Trophoblast cell (in vitro differentiated cells and primary cell): ENCODE results near the gene TUBGCP2.

Experiments used
- DNase-seq, 2 donors: peaks; one replicate each; pipeline ENCODE4 v3.0.0-alpha.2; 2016
- H2AFZ ChIP-seq: 2 replicates; pipeline ENCODE4 v1.6.1; 2013; ENCODE audit warnings: low read length, moderate library complexity, mild to moderate bottlenecking; ENCODE audit not compliant: insufficient read depth, poor library complexity
- H2AK5ac ChIP-seq: 2 replicates; pipeline ENCODE4 v1.6.1; 2013; ENCODE audit warnings: mild to moderate bottlenecking, low read length
- H2BK120ac ChIP-seq: 2 replicates; pipeline ENCODE4 v1.6.1; 2013; ENCODE audit warnings: low read length, mild to moderate bottlenecking, moderate library complexity; ENCODE audit not compliant: insufficient read depth, poor library complexity
- H2BK12ac ChIP-seq: 2 replicates; pipeline ENCODE4 v1.6.1; 2013; ENCODE audit warnings: mild to moderate bottlenecking, low read length, moderate library complexity
- H2BK5ac ChIP-seq: 2 replicates; pipeline ENCODE4 v1.6.1; 2013; ENCODE audit warnings: low read length, low read depth, moderate library complexity, mild to moderate bottlenecking; ENCODE audit not compliant: poor library complexity
- H3K14ac ChIP-seq: 2 replicates; pipeline ENCODE4 v1.6.1; 2013; ENCODE audit warnings: mild to moderate bottlenecking, low read length
- H3K18ac ChIP-seq: 2 replicates; pipeline ENCODE4 v1.6.1; 2013; ENCODE audit warnings: mild to moderate bottlenecking, low read length
- H3K23ac ChIP-seq: 2 replicates; pipeline ENCODE4 v1.6.1; 2013; ENCODE audit warnings: low read length
- H3K27ac ChIP-seq: 2 replicates; pipeline ENCODE4 v1.5.1; 2013; ENCODE audit warnings: low read depth, mild to moderate bottlenecking, inconsistent platforms, low read length, moderate library complexity
- H3K27me3 ChIP-seq: 2 replicates; pipeline ENCODE4 v1.6.1; 2013; ENCODE audit warnings: inconsistent platforms, mild to moderate bottlenecking, low read length, moderate library complexity; ENCODE audit not compliant: insufficient read depth
- H3K36me3 ChIP-seq, 2 experiments: 1 replicate in 1 of 2; 2 replicates in 1 of 2; pipeline ENCODE4 v1.6.1; 2013; ENCODE audit warnings: low read length in 2 of 2, mild to moderate bottlenecking in 2 of 2, moderate library complexity in 1 of 2; ENCODE audit not compliant: insufficient read depth in 2 of 2, control insufficient read depth in 1 of 2
- H3K4ac ChIP-seq: 2 replicates; pipeline ENCODE4 v1.6.1; 2013; ENCODE audit warnings: low read depth, mild to moderate bottlenecking, low read length, moderate library complexity
- H3K4me1 ChIP-seq, 2 experiments: 1 replicate in 1 of 2; 2 replicates in 1 of 2; pipeline ENCODE4 v1.6.1; 2013; ENCODE audit warnings: low read length in 2 of 2, mild to moderate bottlenecking in 2 of 2, moderate library complexity in 1 of 2; ENCODE audit not compliant: insufficient read depth in 2 of 2, control insufficient read depth in 1 of 2
- H3K4me2 ChIP-seq: 2 replicates; pipeline ENCODE4 v1.6.1; 2013; ENCODE audit warnings: inconsistent platforms, mild to moderate bottlenecking, low read length, moderate library complexity
- H3K4me3 ChIP-seq: 2 replicates; pipeline ENCODE4 v1.5.1; 2013; ENCODE audit warnings: mild to moderate bottlenecking, low read depth, low read length, inconsistent platforms
- H3K79me1 ChIP-seq: one replicate; pipeline ENCODE4 v1.6.1; 2013; ENCODE audit warnings: low read length
- H3K79me2 ChIP-seq: 2 replicates; pipeline ENCODE4 v1.6.1; 2013; ENCODE audit warnings: low read length, mild to moderate bottlenecking; ENCODE audit not compliant: control insufficient read depth, insufficient read depth, poor library complexity
- H3K9ac ChIP-seq: 2 replicates; pipeline ENCODE4 v1.6.1; 2013; ENCODE audit warnings: mild to moderate bottlenecking, low read length
- H3K9me3 ChIP-seq: 2 replicates; pipeline ENCODE4 v1.6.1; 2013; ENCODE audit warnings: low read depth, mild to moderate bottlenecking, control low read depth, inconsistent platforms, low read length; ENCODE audit not compliant: insufficient read depth
- H4K12ac ChIP-seq: 2 replicates; pipeline ENCODE4 v1.6.1; 2013; ENCODE audit warnings: low read depth, mild to moderate bottlenecking, low read length, moderate library complexity
- H4K8ac ChIP-seq: 2 replicates; pipeline ENCODE4 v1.6.1; 2013; ENCODE audit warnings: low read depth, mild to moderate bottlenecking, low read length, moderate library complexity
- H4K91ac ChIP-seq: one replicate; pipeline ENCODE4 v1.6.1; 2013; ENCODE audit warnings: low read depth, mild to moderate bottlenecking, low read length, moderate library complexity
- WGBS: extraction: QIAGEN DNeasy Blood & Tissue Kit; methylation state at CpG from one replicate; pipeline ENCODE4 v1.1.7; 2013; ENCODE audit warnings: missing lambda C conversion rate; ENCODE audit not compliant: insufficient read length, insufficient coverage; ENCODE audit errors: extremely low coverage; 5-methylcytosine and 5-hydroxymethylcytosine counted together

TUBGCP2 gene

GRCh38 chr10:133355991-133356390 is 47.3 kb upstream of the TUBGCP2 start:
- H2BK120ac ChIP-seq: no peak overlapping the region
- H3K79me2 ChIP-seq: peaks cover 4% of the 10 kb centered on the region
- H3K36me3 ChIP-seq: peaks cover 4% of the 10 kb centered on the region in 2 experiments
- H4K12ac ChIP-seq: no peak overlapping the region
- H3K27ac ChIP-seq: no peak overlapping the region
- H3K4me2 ChIP-seq: no peak overlapping the region
- H3K27me3 ChIP-seq: no peaks in the 10 kb centered on the region
- no peak overlapping the region for H3K4ac ChIP-seq
- H4K91ac ChIP-seq: no peak overlapping the region
- no peak overlapping the region for H3K4me3 ChIP-seq
- H3K9me3 ChIP-seq: no peaks in the 10 kb centered on the region
- H4K8ac ChIP-seq: no peak overlapping the region
- WGBS: no CpG with 5 or more reads among the region's 3 CpGs
- H3K14ac ChIP-seq: no peak overlapping the region
- H2AK5ac ChIP-seq: no peak overlapping the region
- no peak for DNase-seq
- H2AFZ ChIP-seq: no peak overlapping the region
- H3K23ac ChIP-seq: no peak overlapping the region
- no peak overlapping the region for H3K18ac ChIP-seq
- H3K79me1 ChIP-seq: peaks cover 6% of the 10 kb centered on the region
- no peak overlapping the region for H3K9ac ChIP-seq
- H2BK5ac ChIP-seq: no peak overlapping the region
- H2BK12ac ChIP-seq: no peak overlapping the region
- H3K4me1 ChIP-seq: peaks cover 8 to 9% of the 10 kb centered on the region in 2 experiments

DNA sequence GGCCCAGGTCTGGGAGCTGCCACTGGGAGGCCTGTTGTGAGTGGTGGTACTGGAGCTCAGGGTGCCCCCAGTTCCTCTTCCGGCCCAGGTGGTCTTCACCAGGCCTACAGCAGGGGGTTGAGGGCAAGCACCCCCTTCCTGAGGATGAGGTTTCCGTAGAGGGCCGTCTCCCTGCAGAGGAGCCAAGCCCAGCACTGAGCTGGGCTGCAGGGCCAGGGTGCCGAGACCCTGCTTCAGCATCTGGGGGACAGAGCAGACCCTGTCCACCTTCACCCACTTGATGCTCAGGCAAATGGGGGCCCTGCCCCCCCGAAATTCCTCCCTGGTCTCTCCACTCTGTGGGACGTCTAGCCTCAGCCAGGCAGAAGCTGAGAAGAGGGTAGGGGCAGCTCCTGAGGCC is 46.6 kb upstream of the TUBGCP2 start:
- H3K18ac ChIP-seq: no peak overlapping the region
- H3K36me3 ChIP-seq: peaks cover 4% of the 10 kb centered on the region in 2 experiments
- no peaks in the 10 kb centered on the region for H3K9me3 ChIP-seq
- no peak overlapping the region for H3K14ac ChIP-seq
- H3K27ac ChIP-seq: no peak overlapping the region
- H3K4me2 ChIP-seq: no peak overlapping the region
- no peak overlapping the region for H2BK12ac ChIP-seq
- no peak overlapping the region for H3K4ac ChIP-seq
- no peak overlapping the region for H2BK5ac ChIP-seq
- H4K91ac ChIP-seq: no peak overlapping the region
- H3K79me2 ChIP-seq: peaks cover 4% of the 10 kb centered on the region
- H2BK120ac ChIP-seq: no peak overlapping the region
- H4K8ac ChIP-seq: no peak overlapping the region
- H3K23ac ChIP-seq: no peak overlapping the region
- no peak overlapping the region for H4K12ac ChIP-seq
- H2AK5ac ChIP-seq: no peak overlapping the region
- DNase-seq: no peak
- no peaks in the 10 kb centered on the region for H3K27me3 ChIP-seq
- no CpG with 5 or more reads among the region's 6 CpGs for WGBS
- no peak overlapping the region for H2AFZ ChIP-seq
- H3K79me1 ChIP-seq: peaks cover 6% of the 10 kb centered on the region
- no peak overlapping the region for H3K4me3 ChIP-seq
- H3K9ac ChIP-seq: no peak overlapping the region
- peaks cover 8 to 9% of the 10 kb centered on the region in 2 experiments for H3K4me1 ChIP-seq

- H3K9me3 ChIP-seq: no peaks in the 10 kb centered on the region
- H2AK5ac ChIP-seq: no peak overlapping the region
- no peak overlapping the region for H2BK5ac ChIP-seq
- H3K79me1 ChIP-seq: peaks cover 6% of the 10 kb centered on the region
- DNase-seq: no peak
- no peak overlapping the region for H3K4me2 ChIP-seq
- no peak overlapping the region for H4K8ac ChIP-seq
- H3K18ac ChIP-seq: no peak overlapping the region
- WGBS: no CpG with 5 or more reads among the region's 14 CpGs
- H4K91ac ChIP-seq: no peak overlapping the region
- H2BK120ac ChIP-seq: no peak overlapping the region
- H3K9ac ChIP-seq: no peak overlapping the region
- no peak overlapping the region for H2BK12ac ChIP-seq
- no peak overlapping the region for H3K14ac ChIP-seq
- no peaks in the 10 kb centered on the region for H3K27me3 ChIP-seq
- H3K36me3 ChIP-seq: peaks cover 4% of the 10 kb centered on the region in 2 experiments
- no peak overlapping the region for H3K4ac ChIP-seq
- H3K27ac ChIP-seq: no peak overlapping the region
- H3K4me3 ChIP-seq: no peak overlapping the region
- H3K79me2 ChIP-seq: peaks cover 4% of the 10 kb centered on the region
- H2AFZ ChIP-seq: no peak overlapping the region
- peaks cover 8 to 9% of the 10 kb centered on the region in 2 experiments for H3K4me1 ChIP-seq
- H3K23ac ChIP-seq: no peak overlapping the region
- H4K12ac ChIP-seq: no peak overlapping the region
These were observed 46.1 kb upstream of the TUBGCP2 start for GRCh38 chr10:133354672-133355240.

DNA sequence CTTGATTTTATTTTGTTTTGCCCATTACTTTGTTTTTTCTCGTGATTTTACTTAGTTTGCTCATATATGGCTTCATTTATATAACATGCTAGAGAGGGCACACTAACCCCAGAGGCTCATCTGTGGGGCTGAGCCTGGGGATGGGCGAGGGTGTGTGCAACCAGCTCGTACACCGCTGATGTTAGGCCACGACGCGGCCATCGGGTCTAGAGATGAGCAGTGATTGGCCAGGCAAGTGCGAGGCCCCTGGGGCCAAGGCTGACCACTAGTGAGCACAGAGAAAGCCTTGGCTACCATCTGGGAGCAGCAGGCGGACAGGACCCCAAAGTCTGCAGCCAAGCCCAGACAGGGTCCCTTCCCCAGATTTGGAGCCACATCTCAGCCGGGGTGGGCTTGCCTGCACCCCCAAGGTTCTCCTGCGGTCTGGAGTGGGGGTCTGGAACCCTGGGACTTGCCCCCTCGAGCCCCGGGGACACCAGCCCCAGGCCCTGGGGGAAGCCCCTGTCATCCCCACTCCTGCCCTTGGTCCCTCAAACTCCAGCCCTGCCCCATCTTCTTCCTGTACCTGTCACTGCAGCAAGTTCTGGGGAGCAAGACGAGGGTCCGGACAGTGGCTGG is 45.4 kb upstream of the TUBGCP2 start:
- Histone ChIP-seq H3K4me3 (no peak overlapping the region), H4K8ac (no peak overlapping the region), H3K14ac (no peak overlapping the region), H3K4me2 (no peak overlapping the region), H2AFZ (no peak overlapping the region), H3K79me1 (peaks cover 6% of the 10 kb centered on the region), H3K18ac (no peak overlapping the region), H3K36me3 (peaks cover 4% of the 10 kb centered on the region in 2 experiments), H3K9ac (no peak overlapping the region), H4K12ac (no peak overlapping the region), H3K27me3 (no peaks in the 10 kb centered on the region), H2AK5ac (no peak overlapping the region), H3K9me3 (peaks cover 4% of the 10 kb centered on the region), H4K91ac (no peak overlapping the region), H2BK120ac (no peak overlapping the region), H2BK12ac (no peak overlapping the region), H3K23ac (no peak overlapping the region), H3K4ac (no peak overlapping the region), H3K27ac (no peak overlapping the region), H2BK5ac (no peak overlapping the region), H3K4me1 (peaks cover 8 to 9% of the 10 kb centered on the region in 2 experiments), H3K79me2 (peaks cover 4% of the 10 kb centered on the region)
- WGBS: no CpG with 5 or more reads among the region's 16 CpGs
- no peak for DNase-seq
